HEK293 (cell line): ENCODE measurements around the gene MTFP1.

ENCODE experiments used
- CTCF ChIA-PET: fragments of 350-600 bp; formaldehyde crosslinking; extraction: SDS; loops from one replicate; lab custom pipeline; 2021; ENCODE audit warnings: antibody characterized with exemption; lab: Yijun Ruan, JAX
- POLR2A ChIA-PET: fragments of 300-600 bp; formaldehyde crosslinking; extraction: SDS; loops from one replicate; lab custom pipeline; 2020; ENCODE audit warnings: antibody characterized with exemption, inconsistent platforms; lab: Yijun Ruan, JAX
- H3K27ac ChIP-seq: fragments of 200-500 bp; sonication (Bioruptor generic); 2 replicates; pipeline ENCODE4 v1.5.1; 2014; ENCODE audit warnings: low read depth, low read length, control low read depth, inconsistent platforms; ENCODE audit errors: extremely low read depth
- H3K36me3 ChIP-seq, 2 experiments: fragments of 200-500 bp in 1 of 2; sonication (Bioruptor generic) in 1 of 2; 1 replicate in 1 of 2; 2 replicates in 1 of 2; pipeline ENCODE4 v1.5.1; 2014 to 2017; ENCODE audit warnings: inconsistent platforms in 2 of 2, low read length in 2 of 2; ENCODE audit not compliant: control insufficient read depth in 2 of 2, insufficient read depth in 1 of 2
- H3K4me1 ChIP-seq: fragments of 200-500 bp; sonication (Bioruptor generic); 2 replicates; pipeline ENCODE4 v1.5.1; 2014; ENCODE audit warnings: mild to moderate bottlenecking, low read length, inconsistent platforms; ENCODE audit not compliant: control insufficient read depth, insufficient read depth
- H3K4me3 ChIP-seq: 2 replicates; pipeline ENCODE4 v1.5.1; 2011; ENCODE audit warnings: low read depth, mild to moderate bottlenecking, control low read depth, low read length, moderate library complexity
- H3K9me3 ChIP-seq: fragments of 200-500 bp; sonication (Bioruptor generic); 2 replicates; pipeline ENCODE4 v1.5.1; 2014; ENCODE audit warnings: low read depth, low read length, inconsistent platforms; ENCODE audit not compliant: control insufficient read depth, insufficient read depth
- KLF16 ChIP-seq: fragments of 450-650 bp; formaldehyde crosslinking; IDR thresholded peaks from 2 replicates; pipeline ENCODE4 v1.5.1; 2017; ENCODE audit warnings: missing biosample characterization, missing genetic modification characterization
- PRDM10 ChIP-seq: fragments of 450-650 bp; formaldehyde crosslinking; IDR thresholded peaks from 2 replicates; pipeline ENCODE4 v1.5.1; 2016; ENCODE audit warnings: missing biosample characterization, missing genetic modification characterization
- SCRT2 ChIP-seq: fragments of 450-650 bp; formaldehyde crosslinking; IDR thresholded peaks from 2 replicates; pipeline ENCODE4 v1.5.1; 2016; ENCODE audit warnings: missing biosample characterization, missing genetic modification characterization
- ZBTB10 ChIP-seq: fragments of 450-650 bp; formaldehyde crosslinking; IDR thresholded peaks from 2 replicates; pipeline ENCODE4 v1.5.1; 2016; ENCODE audit warnings: missing biosample characterization, missing genetic modification characterization
- ZBTB11 ChIP-seq: fragments of 450-650 bp; formaldehyde crosslinking; conservative IDR thresholded peaks from 2 replicates; pipeline ENCODE4 v1.5.1; 2016; ENCODE audit warnings: low read depth, missing biosample characterization, missing genetic modification characterization
- ZBTB21 ChIP-seq: fragments of 450-650 bp; formaldehyde crosslinking; IDR thresholded peaks from 2 replicates; pipeline ENCODE4 v1.5.1; 2017; ENCODE audit warnings: missing biosample characterization, missing genetic modification characterization
- ZBTB26 ChIP-seq: fragments of 450-650 bp; formaldehyde crosslinking; optimal IDR thresholded peaks from 2 replicates; pipeline ENCODE3; 2016; ENCODE audit warnings: missing biosample characterization, mild to moderate bottlenecking, missing genetic modification characterization
- ZNF398 ChIP-seq: fragments of 450-650 bp; formaldehyde crosslinking; IDR thresholded peaks from 2 replicates; pipeline ENCODE4 v1.5.1; 2017; ENCODE audit warnings: missing biosample characterization, missing genetic modification characterization
- ZNF623 ChIP-seq: fragments of 450-650 bp; formaldehyde crosslinking; IDR thresholded peaks from 2 replicates; pipeline ENCODE4 v1.5.1; 2016; ENCODE audit warnings: missing biosample characterization, missing genetic modification characterization
- ZNF704 ChIP-seq: fragments of 450-650 bp; formaldehyde crosslinking; IDR thresholded peaks from 2 replicates; pipeline ENCODE4 v1.5.1; 2016; ENCODE audit warnings: missing biosample characterization, missing genetic modification characterization
- ZNF843 ChIP-seq: fragments of 450-650 bp; formaldehyde crosslinking; IDR thresholded peaks from 2 replicates; pipeline ENCODE4 v1.5.1; 2016; ENCODE audit warnings: missing biosample characterization, missing genetic modification characterization

MTFP1 gene

GRCh38 chr22:30430933-30431332, 5.4 kb downstream of the MTFP1 start (continued):
- TF ChIP-seq ZBTB11 (tag by site-specific recombination): no peak
- no peak for TF ChIP-seq PRDM10 (tag by site-specific recombination)
- TF ChIP-seq ZNF623: no peak
- TF ChIP-seq ZNF704 (tag by site-specific recombination): no peak
- TF ChIP-seq ZBTB21 (tag by site-specific recombination): no peak
- TF ChIP-seq SCRT2 (tag by site-specific recombination): no peak
- no peak for TF ChIP-seq KLF16 (tag by site-specific recombination)

GRCh38 chr22:30432096-30432495, 6.5 kb downstream of the MTFP1 start:
- H3K4me3 ChIP-seq: no peak overlapping the region
- no peak overlapping the region for H3K27ac ChIP-seq
- no peaks in the 10 kb centered on the region for H3K9me3 ChIP-seq
- H3K36me3 ChIP-seq: peaks cover 0 to 21% of the 10 kb centered on the region in 2 experiments; a peak in 1 of 3 replicates
- POLR2A ChIA-PET: no interaction called here
- CTCF ChIA-PET: interaction anchor here (0.7 kb wide), 1 partner anchor 828 kb away, joined by 3 read pairs; no protein-coding TSS in a partner anchor
- H3K4me1 ChIP-seq: no peaks in the 10 kb centered on the region
- no peak for TF ChIP-seq ZBTB26 (tag by site-specific recombination)
- no peak for TF ChIP-seq ZBTB10 (tag by site-specific recombination)
- TF ChIP-seq ZNF398: no peak
- no peak for TF ChIP-seq ZNF843 (tag by site-specific recombination)
